GM19043 (cell line): Measurements from ENCODE around the gene SLC1A1.
"Not testable (repeated sequence)": the region's sequence is repeated elsewhere in the genome, so short reads cannot be mapped to it uniquely, and the experiment has no call there.

Source experiments
- ATAC-seq: cut with Tn5 transposase; IDR thresholded peaks from one replicate; pipeline ENCODE4 v1.9.1; 2021; ENCODE audit warnings: low read depth; ENCODE audit not compliant: unreplicated experiment

The SLC1A1 gene

DNA sequence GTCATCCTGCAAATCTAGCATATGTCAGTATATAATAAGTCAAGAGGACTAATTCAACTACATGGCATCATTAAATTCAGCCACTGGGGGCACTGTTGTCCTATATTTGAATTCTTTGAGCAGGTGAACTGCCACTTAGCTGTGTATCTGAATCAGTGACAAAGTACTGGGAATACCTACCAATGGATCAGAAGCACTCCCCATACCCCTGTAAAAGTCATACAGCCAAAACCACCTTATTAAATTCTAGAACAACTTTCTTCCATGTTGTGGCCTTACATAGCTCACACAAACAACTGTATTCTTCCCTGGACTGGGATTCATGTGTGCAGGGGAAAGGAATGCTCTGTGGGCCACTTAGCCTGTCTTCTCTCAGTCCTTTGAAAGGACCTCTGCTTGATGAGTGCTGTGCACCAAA is 114.4 kb downstream of the SLC1A1 start:
- ATAC-seq, result peak; percentile 80

DNA sequence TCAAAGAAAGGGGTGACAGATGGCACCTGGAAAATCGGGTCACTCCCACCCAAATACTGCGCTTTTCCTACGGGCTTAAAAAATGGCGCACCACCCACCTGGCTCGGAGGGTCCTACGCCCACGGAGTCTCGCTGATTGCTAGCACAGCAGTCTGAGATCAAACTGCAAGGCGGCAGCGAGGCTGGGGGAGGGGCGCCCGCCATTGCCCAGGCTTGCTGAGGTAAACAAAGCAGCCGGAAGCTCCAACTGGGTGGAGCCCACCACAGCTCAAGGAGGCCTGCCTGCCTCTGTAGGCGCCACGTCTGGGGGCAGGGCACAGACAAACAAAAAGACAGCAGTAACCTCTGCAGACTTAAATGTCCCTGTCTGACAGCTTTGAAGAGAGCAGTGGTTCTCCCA is 115.8 kb downstream of the SLC1A1 start:
- ATAC-seq, result not testable (repeated sequence)

DNA sequence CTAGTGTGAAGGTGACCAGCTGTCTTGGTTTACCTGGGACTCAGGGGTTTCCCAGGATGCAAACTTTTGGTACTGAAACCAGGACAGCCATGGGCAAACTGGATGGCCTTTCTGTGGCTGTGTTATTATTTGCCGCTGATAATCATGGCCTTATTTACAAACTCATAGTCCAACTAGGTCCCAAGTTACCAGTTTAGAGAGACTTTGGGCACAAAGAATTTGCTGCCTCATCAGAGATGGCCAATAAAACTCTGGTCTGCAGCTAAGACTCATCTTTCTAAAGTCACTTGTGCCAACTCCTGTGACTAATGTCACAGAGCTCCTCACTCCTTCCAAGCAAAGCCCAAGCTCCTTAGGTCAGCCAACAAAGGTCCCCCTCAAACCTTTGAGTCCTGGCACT is 124.4 kb downstream of the SLC1A1 start:
- no peak for ATAC-seq

DNA sequence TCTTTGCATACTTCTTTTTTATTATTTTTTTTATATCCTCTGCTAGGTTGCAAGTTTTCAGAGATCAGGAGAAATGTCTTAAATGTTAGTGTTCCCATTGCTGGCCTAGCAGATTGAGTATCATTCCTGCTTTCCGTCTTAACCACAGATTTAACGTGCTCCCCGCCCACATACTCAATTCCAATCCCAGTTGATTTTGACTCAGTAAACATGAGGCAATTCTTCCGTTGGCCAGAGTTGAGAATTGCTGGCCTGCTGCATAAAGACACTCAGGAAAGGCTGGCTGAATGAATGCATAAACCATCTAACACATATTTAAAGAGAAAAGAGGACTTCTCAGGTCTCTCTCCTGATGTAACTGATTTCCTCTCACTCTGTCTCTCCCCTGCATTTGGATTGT is 125.0 kb downstream of the SLC1A1 start:
- no peak for ATAC-seq

GRCh38 chr9:4615778-4616177 is 125.5 kb downstream of the SLC1A1 start:
- no peak for ATAC-seq

GRCh38 chr9:4617752-4618151 is 127.5 kb downstream of the SLC1A1 start:
- no peak for ATAC-seq

DNA sequence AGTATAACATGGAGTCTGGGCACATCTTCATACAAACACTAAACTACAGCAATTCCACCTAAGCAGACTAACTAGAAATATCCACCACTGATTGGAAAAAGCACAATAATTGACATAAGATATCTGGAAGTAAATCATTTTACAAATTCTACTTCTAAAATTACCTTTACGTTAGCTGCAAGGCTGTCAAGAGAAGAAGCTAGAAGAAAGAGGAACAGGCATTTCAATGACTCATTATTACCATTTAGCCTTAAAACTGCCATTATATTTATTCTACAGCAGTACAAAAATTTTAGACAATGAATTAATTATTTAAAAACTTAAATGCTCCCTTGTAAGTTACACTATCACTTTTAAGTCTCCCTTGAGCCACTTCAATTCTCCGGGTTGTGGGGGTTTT is 128.4 kb downstream of the SLC1A1 start:
- ATAC-seq, result no peak

DNA sequence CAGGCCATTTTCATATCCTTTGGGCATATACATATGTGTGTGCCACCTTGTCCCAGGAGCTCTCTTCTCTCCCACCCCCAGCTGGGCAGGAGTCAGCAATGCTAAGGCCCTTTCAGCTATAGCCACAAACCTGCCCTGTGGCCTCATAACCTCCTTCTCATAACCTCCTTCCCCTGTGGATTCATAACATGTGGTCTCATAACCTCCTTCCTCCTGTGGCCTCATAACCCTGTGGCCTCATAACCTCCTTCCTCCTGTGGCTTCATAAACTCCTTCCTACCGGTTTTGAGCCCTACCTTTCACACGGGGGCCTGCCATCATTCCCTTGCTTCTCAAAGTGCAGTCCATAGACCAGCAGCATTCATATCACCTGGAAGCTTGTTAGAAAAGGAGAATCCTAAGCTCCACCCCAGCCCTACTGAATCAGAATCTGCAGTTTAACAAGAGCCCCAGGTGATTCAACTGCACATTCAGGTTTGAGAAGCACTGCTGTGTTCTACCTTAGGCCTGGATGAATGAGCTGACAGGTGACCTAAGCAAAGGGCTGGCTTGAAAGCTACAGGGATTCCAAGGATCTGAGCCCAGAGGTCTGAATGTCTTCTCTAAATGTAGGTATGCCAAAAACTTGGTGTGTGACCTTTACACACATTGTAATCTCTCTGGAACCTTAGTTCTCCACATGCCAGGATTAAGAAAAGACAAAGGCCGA is 129.9 kb downstream of the SLC1A1 start:
- no peak for ATAC-seq

GRCh38 chr9:4620881-4621555 is 130.8 kb downstream of the SLC1A1 start:
- ATAC-seq, result no peak

DNA sequence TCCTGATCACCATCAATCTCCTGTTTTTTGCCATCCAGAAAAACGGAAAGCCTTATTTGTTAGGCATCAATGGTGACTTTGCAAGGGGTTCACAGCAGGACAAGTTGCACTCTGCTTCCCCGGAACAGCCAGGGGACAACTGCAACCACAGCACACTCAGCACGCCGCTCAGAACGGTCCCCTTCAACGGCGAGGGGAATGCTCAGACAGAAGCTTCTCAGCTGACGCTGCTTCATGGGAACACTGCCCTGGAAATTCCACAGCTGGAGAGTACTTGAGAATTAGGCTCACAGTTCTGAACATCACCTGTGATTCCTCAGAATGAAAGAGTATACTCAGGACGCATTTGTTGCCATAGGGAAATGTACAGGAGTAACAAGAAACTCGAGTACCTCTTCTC is 131.7 kb downstream of the SLC1A1 start:
- ATAC-seq, result no peak

DNA sequence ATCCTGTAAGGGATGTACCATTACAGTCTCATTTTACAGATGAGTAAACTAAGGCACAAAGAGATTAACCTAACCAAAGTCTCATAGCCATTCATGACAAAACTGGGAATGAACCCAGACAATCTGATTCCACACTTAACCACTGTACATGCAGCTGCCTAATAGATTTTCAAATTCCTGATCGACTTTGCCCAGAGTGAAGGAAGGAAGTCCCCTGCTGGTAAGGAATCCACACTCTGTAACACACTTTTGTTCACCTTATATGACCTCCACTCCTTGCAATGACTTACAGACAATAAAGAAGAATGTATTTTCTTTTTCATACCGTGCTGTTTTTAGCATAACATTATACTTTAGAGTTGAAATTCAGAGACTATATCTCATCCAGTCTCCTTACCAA is 140.6 kb downstream of the SLC1A1 start:
- no peak for ATAC-seq
